HG03342 (cell line): ENCODE data around the gene KCND3.

ENCODE experiments used
- ATAC-seq: cut with Tn5 transposase; IDR thresholded peaks from one replicate; pipeline ENCODE4 v1.9.1; 2021; ENCODE audit warnings: mild to moderate bottlenecking, moderate library complexity; ENCODE audit not compliant: unreplicated experiment

The KCND3 gene

DNA sequence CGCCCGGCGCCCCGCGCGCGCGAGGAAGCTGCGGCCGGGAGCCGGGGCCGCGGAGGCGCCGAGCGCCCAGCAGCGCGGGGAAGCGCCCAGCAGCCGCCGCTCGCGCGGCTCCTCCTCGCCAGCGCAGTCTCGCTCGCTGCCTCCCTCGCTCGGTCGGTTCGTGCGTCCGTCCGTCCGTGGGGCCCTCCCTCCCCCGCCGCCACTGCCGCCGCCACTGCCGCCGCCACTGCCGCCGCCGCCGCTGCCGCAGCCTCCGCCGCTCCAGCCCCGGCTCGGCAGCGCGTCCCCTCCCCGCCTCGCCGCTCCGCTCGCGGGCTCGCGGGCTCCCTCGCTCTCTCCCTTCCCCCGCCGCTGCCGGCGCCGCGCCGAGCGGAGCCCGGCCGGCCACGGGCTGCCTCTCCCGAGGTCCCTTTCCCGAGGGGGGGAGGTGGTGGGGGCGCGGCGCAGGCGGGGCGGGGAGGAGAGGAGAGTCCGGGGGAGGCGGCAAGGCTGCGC lies at the start of gene KCND3:
Gene KCND3 (minus strand): TSS at position 138 of the 495 bp plus-strand sequence.
- no peak for ATAC-seq

DNA sequence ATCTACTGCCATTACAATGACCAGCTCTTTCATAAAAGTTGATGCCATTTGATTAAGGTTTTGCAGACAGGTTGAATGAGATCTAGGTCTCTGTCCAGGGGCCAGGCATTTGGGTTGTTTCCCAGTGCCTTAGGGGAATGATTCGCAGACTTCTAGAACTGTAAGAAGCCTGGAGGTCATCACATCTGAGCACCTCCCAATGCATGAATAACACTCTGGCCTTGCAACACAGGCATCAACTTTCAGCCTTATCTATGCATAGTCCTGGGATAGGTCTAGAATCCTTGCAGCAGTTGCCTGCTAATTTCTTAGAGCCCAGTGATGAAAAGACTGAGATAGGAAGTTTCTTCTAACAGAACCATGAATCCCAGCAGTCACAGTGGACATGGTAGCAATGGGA lies 44.8 kb upstream of the KCND3 start:
- ATAC-seq = no peak

DNA sequence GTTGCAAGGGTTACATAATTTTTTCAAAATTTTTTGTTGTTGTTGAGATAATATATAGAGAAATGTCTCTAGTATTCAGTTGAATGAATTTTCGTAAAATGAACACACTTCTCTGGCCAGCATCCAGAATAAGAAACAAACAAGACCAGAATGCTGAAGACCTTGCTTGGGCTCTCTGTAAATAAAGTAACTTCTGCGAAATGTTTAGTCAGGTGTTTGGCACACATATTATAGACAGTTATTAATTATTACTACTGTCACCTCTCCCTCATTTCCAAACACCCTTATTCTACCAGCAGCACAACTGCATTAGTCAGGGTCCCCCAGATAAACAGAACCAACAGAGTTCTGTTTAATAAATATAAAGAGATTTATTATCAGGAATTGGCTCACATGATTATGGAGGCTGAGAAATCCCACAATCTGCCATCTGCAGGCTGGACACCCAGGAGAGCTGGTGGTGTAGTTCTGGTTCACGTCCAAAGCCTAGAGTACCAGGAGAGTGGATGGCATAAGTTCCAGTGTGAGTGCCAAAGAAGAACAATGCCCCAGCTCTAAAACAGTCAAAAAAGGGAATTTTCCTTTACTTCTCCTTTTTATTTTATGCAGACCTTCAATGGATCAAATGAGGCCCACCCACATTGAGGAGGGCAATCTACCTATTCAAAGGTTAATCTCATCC lies 44.1 kb upstream of the KCND3 start:
- ATAC-seq = no peak

DNA sequence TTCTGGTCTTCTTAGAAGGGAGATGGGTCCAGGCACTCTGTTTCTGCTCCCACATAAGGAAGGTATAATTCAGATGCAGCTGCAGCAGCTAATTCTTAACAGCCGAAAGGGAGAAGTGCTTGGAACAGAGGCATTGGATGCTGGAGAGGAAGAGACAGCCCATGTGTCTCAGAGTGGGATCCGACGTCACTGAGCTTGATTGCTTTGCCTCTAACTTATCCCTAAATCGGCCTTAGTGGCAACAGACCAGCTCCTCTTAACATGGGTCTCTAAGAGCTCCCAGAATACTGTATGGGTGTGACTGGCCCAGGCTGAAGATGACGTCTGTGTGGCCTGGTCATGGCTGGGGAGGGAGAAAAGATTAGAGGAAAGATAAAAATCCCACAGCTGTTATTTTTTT lies 40.7 kb upstream of the KCND3 start:
- ATAC-seq = no peak

GRCh38 chr1:112027696-112028095 lies 38.2 kb upstream of the KCND3 start:
- no peak for ATAC-seq

DNA sequence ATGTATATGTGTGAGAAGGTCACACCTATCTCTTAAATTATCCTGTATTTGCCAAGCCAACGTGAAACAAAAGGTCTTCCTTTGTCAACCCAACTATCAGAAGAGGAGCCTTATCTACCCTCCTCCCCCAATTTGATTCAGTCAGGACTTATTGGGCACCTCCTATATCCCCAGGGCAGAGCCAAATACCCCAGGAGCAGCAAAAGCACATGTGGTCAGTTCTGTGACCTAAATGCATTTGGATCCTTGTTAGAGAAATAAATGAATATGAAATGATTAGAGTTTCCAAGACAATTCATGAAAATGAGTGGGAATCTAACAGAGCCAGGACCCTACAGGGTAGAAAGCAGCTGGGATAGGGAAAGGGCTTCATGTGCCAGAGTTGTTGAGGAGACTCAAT lies 37.0 kb upstream of the KCND3 start:
- ATAC-seq = no peak

DNA sequence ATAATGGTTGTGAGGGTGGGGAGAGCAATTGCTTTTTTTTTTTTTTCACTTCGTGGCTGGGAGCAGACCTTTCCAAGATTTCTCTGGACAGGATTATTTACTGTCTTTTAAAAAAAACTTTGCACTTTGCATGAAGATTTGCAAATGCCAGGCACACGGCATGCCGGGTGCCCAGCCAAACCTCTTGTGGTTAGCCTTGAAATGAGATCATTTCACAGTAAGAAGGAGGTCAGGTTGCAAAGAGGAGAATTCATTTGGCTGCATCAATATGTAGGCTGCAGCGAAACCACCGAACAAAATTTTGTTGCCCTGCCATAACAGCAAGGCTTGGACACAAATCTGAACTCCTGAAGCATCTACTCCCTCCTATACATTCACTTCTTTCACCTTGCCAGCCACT lies 36.5 kb upstream of the KCND3 start:
- no peak for ATAC-seq

GRCh38 chr1:112021263-112021662 lies 31.8 kb upstream of the KCND3 start:
- ATAC-seq = no peak

GRCh38 chr1:112017183-112017582 lies 27.7 kb upstream of the KCND3 start:
- no peak for ATAC-seq

DNA sequence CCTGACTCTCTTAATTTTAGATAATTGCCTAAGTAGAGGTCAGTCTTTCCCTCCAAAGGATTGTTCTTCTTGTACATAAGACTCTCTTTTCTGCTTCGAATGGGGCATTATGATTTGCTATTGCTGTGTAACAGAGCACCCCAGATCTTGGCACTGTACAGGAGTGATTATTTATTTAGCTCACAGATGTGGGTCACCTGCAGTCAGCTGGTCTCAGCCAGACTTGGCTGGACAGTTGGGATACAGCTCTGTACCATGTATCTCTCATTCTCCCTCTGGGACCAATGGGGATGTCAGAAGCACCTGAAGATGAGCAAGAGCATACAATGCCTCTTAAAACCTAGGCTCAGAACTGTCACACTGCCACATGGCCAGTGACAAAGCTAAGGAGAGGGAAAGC lies 23.4 kb upstream of the KCND3 start:
- no peak for ATAC-seq

DNA sequence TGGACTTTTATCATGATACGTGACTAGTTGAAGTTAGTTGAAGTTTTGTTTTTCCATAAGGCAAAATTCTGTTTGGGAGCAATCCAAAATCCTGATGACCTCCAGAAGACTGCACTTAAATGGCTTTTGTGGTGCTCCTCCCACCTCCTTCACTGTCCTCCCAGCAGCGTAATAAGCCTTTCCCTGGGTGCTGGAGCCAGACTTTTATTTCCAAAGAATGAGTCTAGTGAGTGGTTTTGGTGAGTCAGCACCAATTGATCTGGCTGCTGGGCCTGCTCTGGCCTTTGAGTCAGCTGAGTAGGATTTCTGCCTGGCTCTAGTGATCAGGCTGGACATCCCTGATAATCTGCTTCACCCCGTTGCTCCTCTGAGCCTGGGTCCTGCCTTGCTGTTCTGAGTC lies 21.7 kb upstream of the KCND3 start:
- no peak for ATAC-seq

DNA sequence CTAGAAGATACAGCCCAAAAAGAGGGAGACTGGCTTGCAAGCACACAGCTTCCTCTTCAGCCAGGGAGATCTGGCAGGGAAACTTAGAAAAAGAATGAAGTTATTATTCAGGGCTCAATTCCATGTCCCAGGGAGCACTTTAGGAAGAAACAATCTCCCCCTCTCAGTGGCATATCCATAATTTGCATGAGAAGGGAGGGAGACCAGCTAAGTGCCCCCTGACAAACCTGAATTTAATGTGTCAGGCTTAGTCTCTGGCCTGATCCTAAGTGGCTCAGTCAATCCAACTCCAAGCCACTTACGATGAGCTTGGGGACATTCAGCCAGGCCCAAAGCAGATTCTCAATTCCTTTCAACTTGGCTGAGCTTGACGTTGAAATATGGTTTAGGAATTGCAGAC lies 17.7 kb upstream of the KCND3 start:
- ATAC-seq = no peak

- ATAC-seq = no peak
Observed at GRCh38 chr1:112006416-112007025, 17.1 kb upstream of the KCND3 start.

DNA sequence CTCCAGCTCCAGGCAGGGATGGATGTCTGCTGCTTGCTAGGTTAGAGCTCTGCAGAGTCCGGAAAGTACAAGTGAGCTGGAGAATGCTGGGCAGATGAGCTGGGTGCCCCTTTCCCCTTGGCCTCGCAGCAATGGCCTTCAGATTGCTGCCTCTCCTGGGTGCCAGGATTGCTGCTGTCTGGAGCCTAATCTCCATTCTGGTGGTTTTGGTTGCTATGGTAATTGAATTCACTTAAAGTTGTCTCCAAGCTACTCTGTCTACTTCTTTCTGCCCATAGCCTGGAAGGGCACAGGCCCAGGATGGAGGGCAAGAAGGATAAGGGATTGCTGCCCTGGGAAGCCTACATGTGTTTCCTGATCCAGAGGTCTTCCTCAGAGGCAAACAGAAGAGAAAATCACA lies 14.6 kb upstream of the KCND3 start:
- ATAC-seq = no peak

- ATAC-seq = no peak
Observed at GRCh38 chr1:112002514-112002913, 13.0 kb upstream of the KCND3 start.

- ATAC-seq = no peak
Observed at GRCh38 chr1:112001436-112001835, 12.0 kb upstream of the KCND3 start.

- no peak for ATAC-seq
Observed at GRCh38 chr1:112000048-112000447, 10.6 kb upstream of the KCND3 start.

GRCh38 chr1:111998332-111998731 lies 8.9 kb upstream of the KCND3 start:
- no peak for ATAC-seq

DNA sequence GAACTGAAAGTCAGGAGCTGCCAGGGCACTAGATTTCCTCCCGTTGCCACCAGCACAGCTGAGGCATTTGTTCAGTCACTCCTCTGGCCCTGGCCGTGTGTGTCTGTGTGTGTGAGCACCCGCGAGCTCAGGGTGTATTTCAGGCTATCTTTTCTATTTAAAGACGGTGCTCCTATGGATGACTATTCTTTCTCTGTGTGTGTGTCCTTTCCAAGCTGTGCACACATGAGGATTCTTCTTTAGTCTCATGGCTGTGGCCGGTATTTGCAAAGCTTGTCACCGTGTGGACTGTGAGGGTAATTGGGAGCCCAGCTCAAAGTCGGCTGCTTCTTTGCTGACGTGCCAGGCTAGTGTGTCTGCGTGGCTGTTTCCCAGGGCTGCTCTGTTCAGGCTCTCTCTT lies 3.0 kb upstream of the KCND3 start:
- ATAC-seq = no peak

DNA sequence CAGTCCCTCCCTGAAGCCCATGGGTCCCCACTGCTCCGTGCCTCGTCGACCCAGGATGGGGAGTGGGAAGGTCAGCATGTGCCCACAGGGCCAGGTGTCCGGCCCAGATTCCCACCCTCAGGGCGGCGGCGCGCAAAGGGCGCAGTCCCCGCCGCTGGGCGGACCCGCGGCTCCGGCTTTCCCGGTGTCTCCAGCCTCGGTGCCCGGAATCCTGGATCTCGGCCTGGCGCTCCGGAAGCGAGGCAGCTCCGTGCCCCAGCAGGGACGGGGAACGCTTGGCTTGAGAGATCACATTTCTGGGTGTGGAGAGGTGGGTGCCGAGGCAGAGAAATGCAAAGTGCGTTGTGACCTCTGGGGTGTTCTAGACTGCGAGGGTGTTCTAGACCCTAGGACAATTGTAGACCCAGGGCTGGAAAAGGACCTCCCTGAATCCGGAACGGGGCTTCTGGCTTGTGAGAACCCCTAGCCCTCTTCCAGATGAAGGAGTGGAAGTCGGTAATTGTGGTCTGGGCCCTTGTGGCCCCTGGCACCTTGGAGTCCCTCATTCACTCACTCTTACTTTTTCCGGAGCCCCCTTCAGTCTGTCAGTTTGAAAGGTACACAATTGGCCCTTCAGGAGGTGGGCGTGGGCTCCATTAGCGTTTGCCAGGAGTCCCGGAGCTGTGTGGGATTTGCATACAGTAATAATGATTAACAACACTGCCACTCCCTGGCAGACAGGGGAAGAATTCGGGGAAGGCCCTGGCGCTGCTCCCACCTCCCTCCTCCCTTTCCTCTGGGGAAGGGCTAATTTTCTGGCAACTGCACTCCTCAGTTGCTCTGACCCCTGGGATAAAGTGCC lies 1.6 kb upstream of the KCND3 start:
- ATAC-seq = no peak

DNA sequence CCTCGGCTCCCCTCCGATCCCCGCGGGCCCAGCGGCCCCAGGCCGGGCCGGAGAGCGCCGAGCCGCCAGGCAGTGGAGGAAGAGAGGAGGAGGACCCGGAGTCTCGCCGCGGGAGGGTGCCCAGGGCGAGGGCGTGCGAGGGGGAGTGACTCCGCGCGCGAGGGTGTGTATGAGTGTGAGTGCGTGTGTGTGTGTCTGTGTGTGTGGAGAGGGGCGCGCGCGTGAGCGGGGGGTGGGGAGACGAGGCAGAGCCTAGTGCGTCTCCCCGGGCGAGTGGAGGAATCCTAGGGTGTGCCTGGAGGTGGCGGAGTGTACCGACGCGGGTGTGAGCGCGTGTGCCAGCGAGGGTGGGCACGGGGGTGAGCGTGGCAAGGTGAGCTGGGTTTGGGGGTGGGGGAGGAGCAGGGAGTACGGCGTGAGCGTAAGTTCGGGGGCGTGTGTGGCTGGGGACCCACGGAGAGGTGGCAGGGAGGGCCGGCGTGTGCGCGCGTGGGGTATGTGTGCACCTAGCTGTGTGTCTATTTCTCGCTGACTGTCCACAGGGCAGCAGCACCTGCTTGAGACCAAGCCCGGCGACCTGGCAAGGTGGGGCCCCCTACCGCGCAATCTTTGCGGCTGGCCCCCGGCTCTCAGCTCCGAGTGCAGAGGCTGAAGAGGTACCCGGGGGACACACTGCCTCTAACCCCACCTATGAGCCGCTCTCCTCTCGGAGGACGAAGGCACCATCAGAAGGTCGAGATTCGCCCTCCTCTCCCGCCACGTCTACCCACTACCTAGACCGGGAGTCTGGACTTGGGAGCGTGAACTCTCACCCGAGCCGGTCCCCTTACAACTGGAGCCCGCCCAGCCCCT lies 784 bp upstream of the KCND3 start:
- no peak for ATAC-seq
